DOHH2 (cell line): Measurements from ENCODE around the gene CHPF2.

ENCODE experiments used
- H3F3A ChIP-seq: fragments of 200-600 bp; sonication (generic), shearing (Covaris generic); 2 replicates; pipeline ENCODE4 v1.6.0; 2016; ENCODE audit warnings: antibody characterized with exemption, mild to moderate bottlenecking; ENCODE audit not compliant: control insufficient read depth, insufficient read depth
- H3K27ac ChIP-seq: fragments of 200-600 bp; sonication (generic); 2 replicates; pipeline ENCODE4 v1.5.1; 2014; ENCODE audit warnings: low read depth, mild to moderate bottlenecking, low read length, moderate library complexity
- H3K27me3 ChIP-seq: fragments of 200-600 bp; sonication (generic); 2 replicates; pipeline ENCODE4 v1.6.1; 2014; ENCODE audit warnings: mild to moderate bottlenecking, low read length, mixed read lengths; ENCODE audit not compliant: control insufficient read depth
- H3K36me3 ChIP-seq: fragments of 200-600 bp; sonication (generic); 2 replicates; pipeline ENCODE4 v1.6.1; 2014; ENCODE audit warnings: mild to moderate bottlenecking, low read length, moderate library complexity, mixed read lengths; ENCODE audit not compliant: control insufficient read depth
- H3K4me1 ChIP-seq: fragments of 200-600 bp; sonication (generic); 2 replicates; pipeline ENCODE4 v1.6.1; 2014; ENCODE audit warnings: mild to moderate bottlenecking, low read length, mixed read lengths; ENCODE audit not compliant: control insufficient read depth
- H3K4me2 ChIP-seq: fragments of 200-600 bp; sonication (generic); 2 replicates; pipeline ENCODE4 v1.6.0; 2014; ENCODE audit warnings: mild to moderate bottlenecking, low read length, moderate library complexity
- H3K4me3 ChIP-seq: fragments of 200-600 bp; sonication (generic); 2 replicates; pipeline ENCODE4 v1.5.1; 2014; ENCODE audit warnings: mild to moderate bottlenecking, low read length, mixed read lengths
- H3K79me2 ChIP-seq: fragments of 200-600 bp; sonication (generic); 2 replicates; pipeline ENCODE4 v1.6.1; 2014; ENCODE audit warnings: mild to moderate bottlenecking, low read length, mixed read lengths; ENCODE audit not compliant: control insufficient read depth
- H3K9me2 ChIP-seq: fragments of 200-600 bp; sonication (generic); replicated peaks from 2 replicates; pipeline ENCODE4 v1.6.1; 2014; ENCODE audit warnings: mild to moderate bottlenecking, low read length, mixed read lengths; ENCODE audit not compliant: control insufficient read depth
- H3K9me3 ChIP-seq: fragments of 200-600 bp; sonication (generic); 2 replicates; pipeline ENCODE4 v1.6.1; 2014; ENCODE audit warnings: antibody characterized with exemption, low read length, mixed read lengths; ENCODE audit not compliant: control insufficient read depth, insufficient read depth
- H4K20me1 ChIP-seq: fragments of 200-600 bp; sonication (generic); 2 replicates; pipeline ENCODE4 v1.6.0; 2014; ENCODE audit warnings: low read depth, mild to moderate bottlenecking, antibody characterized with exemption, low read length, moderate library complexity; ENCODE audit not compliant: control insufficient read depth, insufficient read depth
- EZH2phosphoT487 ChIP-seq: fragments of 200-600 bp; sonication (generic); IDR thresholded peaks from 2 replicates; pipeline ENCODE4 v1.6.1; 2017; ENCODE audit warnings: borderline replicate concordance, mild to moderate bottlenecking, antibody characterized with exemption, low read length, moderate library complexity, mixed read lengths
- TF ChIP-seq, protein P1 (sequence below): fragments of 200-600 bp; sonication (generic); IDR thresholded peaks from one replicate; pipeline ENCODE4 v1.5.1; 2014; ENCODE audit warnings: antibody characterized with exemption, mild to moderate bottlenecking, low read depth, low read length; ENCODE audit not compliant: poor library complexity, severe bottlenecking

CHPF2 gene

DNA sequence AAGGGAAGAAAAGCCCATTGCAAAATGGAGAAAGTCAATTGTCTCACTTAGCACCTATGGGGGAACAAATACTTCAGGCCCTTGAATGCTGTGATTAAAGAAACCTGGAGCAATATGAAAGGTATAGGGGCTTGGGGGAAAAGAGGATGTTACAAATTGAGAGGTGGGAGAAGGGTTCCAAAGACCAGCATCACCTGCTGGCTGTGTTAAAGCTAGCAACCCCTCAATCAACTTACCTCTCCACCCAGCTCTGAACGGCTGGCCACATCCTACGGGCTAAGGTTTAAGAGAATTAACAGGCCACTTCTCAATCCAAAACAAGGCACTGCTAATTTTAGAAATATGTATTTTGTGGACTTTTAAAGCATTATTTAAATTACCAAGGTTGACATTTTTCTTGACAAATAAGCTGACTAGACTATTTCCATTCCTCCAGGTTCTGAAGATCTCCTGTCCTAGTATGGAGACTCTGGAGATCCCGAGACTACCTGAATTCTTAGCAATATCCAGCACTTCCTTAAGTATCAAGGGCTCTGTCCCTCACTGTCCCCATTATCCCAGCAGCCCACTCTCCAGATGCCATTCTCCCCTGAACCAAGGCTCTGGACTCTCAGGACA, 21.0 kb upstream of the CHPF2 start:
- Histone ChIP-seq H3K4me2 (no peak overlapping the region), H4K20me1 (no peaks in the 10 kb centered on the region; the same call in 1 of the 2 replicates), H3K4me1 (no peaks in the 10 kb centered on the region), H3K4me3 (no peak overlapping the region), H3K9me2 (no peaks in the 10 kb centered on the region), H3K27ac (no peak overlapping the region), H3K36me3 (peaks cover 46% of the 10 kb centered on the region), H3K9me3 (no peaks in the 10 kb centered on the region), H3F3A (peaks cover 11% of the 10 kb centered on the region; the same call in 1 of the 2 replicates), H3K27me3 (no peaks in the 10 kb centered on the region; the same call in 1 of the 2 replicates), H3K79me2 (no peaks in the 10 kb centered on the region)
- no peak for TF ChIP-seq EZH2phosphoT487
- TF ChIP-seq, protein P1, sequence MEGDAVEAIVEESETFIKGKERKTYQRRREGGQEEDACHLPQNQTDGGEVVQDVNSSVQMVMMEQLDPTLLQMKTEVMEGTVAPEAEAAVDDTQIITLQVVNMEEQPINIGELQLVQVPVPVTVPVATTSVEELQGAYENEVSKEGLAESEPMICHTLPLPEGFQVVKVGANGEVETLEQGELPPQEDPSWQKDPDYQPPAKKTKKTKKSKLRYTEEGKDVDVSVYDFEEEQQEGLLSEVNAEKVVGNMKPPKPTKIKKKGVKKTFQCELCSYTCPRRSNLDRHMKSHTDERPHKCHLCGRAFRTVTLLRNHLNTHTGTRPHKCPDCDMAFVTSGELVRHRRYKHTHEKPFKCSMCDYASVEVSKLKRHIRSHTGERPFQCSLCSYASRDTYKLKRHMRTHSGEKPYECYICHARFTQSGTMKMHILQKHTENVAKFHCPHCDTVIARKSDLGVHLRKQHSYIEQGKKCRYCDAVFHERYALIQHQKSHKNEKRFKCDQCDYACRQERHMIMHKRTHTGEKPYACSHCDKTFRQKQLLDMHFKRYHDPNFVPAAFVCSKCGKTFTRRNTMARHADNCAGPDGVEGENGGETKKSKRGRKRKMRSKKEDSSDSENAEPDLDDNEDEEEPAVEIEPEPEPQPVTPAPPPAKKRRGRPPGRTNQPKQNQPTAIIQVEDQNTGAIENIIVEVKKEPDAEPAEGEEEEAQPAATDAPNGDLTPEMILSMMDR = no peak

DNA sequence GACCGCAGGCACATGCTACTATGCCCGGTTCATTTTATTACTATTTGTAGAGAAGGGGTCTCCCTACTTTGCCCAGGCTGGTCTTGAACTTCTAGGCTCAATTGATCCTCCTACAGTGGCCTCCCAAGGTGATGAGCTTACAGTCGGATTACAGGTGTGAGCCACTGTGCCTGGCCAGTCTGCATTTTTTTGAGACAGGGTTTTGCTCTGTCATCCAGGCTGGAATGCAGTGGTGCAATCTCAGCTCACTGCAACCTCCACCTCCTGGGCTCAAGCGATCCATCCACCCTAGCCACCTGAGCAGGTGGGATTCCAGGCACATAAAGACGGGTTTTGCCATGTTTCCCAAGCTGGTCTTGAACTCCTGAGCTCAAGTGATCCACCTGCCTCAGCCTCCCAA, 19.7 kb upstream of the CHPF2 start:
- Histone ChIP-seq H3K27ac (no peak overlapping the region), H3K27me3 (no peaks in the 10 kb centered on the region), H3K9me2 (no peaks in the 10 kb centered on the region), H3K36me3 (peaks cover 59% of the 10 kb centered on the region), H3K4me2 (no peak overlapping the region), H3K4me3 (no peak overlapping the region), H3K4me1 (no peaks in the 10 kb centered on the region), H4K20me1 (no peaks in the 10 kb centered on the region; the same call in 1 of the 2 replicates), H3K9me3 (no peaks in the 10 kb centered on the region), H3K79me2 (no peaks in the 10 kb centered on the region), H3F3A (peaks cover 11% of the 10 kb centered on the region; the same call in 1 of the 2 replicates)
- TF ChIP-seq EZH2phosphoT487 = no peak

DNA sequence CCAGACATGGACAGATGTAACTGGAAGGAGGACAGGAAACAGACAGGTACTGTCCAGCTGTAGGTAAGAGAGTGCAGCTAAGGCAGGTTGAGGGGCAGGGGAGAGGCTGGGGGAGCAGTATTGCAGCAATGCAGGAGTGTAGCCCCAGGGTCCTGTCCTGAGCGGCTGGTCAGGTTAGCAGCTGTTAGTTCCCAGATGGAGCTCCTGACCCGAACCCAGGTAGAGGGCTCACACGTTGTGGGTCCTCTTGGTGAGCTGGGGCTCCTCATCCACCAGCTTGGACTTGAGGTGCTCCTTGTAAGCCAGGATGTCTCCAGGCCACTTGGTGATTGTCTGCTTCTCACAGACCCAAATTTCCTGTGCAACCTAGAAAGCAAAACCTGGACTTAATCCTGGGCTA, 18.5 kb upstream of the CHPF2 start:
- no peak for TF ChIP-seq EZH2phosphoT487
- TF ChIP-seq, protein P1 = no peak
- H3K9me2 ChIP-seq = no peaks in the 10 kb centered on the region
- no peak overlapping the region for H3K27ac ChIP-seq
- no peaks in the 10 kb centered on the region for H3K9me3 ChIP-seq
- H3K27me3 ChIP-seq = no peaks in the 10 kb centered on the region
- no peaks in the 10 kb centered on the region for H3K4me1 ChIP-seq
- H3K4me2 ChIP-seq = no peak overlapping the region
- no peaks in the 10 kb centered on the region for H3K79me2 ChIP-seq
- no peak overlapping the region for H3K4me3 ChIP-seq
- peaks cover 71% of the 10 kb centered on the region for H3K36me3 ChIP-seq
- H4K20me1 ChIP-seq = no peaks in the 10 kb centered on the region; the same call in 1 of the 2 replicates
- peaks cover 11% of the 10 kb centered on the region; the same call in 1 of the 2 replicates for H3F3A ChIP-seq

DNA sequence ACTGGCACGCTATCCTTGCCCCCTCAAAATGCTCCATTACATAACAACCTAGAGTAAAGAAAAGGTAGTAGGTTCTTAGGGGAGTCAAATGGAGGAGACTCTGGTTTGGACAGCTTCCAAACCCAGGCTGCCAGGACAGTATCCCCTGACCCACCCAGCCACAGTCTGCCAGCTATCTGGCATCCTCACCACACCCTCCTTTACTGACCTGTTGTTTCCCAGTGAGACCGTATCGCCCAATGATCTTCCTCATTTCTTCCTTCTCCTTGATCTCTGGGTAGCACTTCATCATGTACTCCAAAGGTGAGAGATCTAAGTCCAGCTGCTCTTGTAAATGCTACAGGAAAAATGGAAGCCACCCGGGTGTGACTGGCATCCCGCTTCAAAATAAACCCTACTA, 16.9 kb upstream of the CHPF2 start:
- no peaks in the 10 kb centered on the region for H3K27me3 ChIP-seq
- H4K20me1 ChIP-seq = no peaks in the 10 kb centered on the region; the same call in 1 of the 2 replicates
- no peak overlapping the region for H3K4me2 ChIP-seq
- no peak overlapping the region for H3K4me3 ChIP-seq
- H3K9me2 ChIP-seq = no peaks in the 10 kb centered on the region
- peaks cover 11% of the 10 kb centered on the region; the same call in 1 of the 2 replicates for H3F3A ChIP-seq
- no peaks in the 10 kb centered on the region for H3K4me1 ChIP-seq
- H3K9me3 ChIP-seq = no peaks in the 10 kb centered on the region
- TF ChIP-seq, protein P1 = no peak
- H3K79me2 ChIP-seq = no peaks in the 10 kb centered on the region
- no peak overlapping the region for H3K27ac ChIP-seq
- H3K36me3 ChIP-seq = peaks cover 85% of the 10 kb centered on the region
